CD4-positive, alpha-beta T cell treated with Interleukin-21 for 1 hour (primary cell): Measurements from ENCODE around the gene PTPRD.
"Not testable (repeated sequence)": the region's sequence is repeated elsewhere in the genome, so short reads cannot be mapped to it uniquely, and the experiment has no call there.

ENCODE experiments used
- DNase-seq: peaks from one replicate; pipeline ENCODE4 v3.0.0-alpha.2; 2020

PTPRD gene

DNA sequence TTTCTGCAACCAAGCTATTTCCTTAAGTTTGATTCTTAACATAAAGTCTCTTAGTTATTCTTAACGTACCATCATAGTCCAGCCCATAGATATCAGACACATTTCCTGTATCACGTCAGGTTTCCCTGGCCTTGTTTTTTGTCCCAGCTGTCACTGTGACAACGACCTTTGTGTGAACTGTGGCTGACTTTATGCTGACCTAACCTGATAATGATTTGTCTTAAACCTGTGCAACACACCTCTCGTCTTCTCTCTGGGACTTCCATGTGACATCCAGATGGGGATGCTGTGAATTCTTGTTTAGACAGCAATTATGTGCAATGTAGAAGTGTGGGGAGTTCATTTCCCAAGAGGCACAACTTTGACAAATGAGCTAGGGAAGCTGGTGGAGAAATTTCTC is 662.8 kb downstream of the PTPRD start:
- no peak for DNase-seq

DNA sequence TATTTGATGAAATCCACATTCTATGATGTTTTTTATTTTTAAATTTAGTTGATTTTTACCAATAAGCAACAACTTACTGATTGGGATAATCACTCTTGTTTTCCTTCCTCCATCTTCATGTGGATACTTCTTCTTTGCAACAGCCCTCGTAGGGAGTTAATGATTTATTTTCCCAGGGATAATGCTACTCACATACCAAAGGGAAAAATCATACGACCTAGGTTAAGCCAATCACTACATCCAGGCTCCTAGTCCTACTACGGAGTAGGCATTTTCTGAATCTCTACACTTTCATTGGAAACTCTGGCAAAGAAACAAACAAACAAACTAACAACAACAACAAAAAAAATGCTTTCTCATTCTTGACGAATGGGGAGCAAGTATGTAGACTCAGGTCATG is 663.4 kb downstream of the PTPRD start:
- no peak for DNase-seq

DNA sequence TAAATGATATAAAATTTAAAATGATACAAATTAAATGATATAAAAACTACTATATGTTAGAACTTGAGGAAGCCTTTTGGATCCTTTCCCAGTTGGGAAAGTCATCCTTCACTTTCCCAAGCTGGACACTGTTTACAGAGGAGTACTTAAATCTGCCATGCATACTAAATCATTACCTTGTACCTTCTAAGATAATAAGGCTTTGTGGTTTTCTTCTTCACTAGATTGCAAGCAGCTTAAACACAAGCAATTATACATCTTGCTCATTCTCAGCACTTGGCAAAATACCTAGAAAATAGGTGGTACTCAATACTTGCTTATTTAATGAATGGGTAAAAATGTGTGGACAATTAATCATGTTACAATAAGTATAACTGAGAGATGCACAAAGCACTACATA is 666.8 kb downstream of the PTPRD start:
- no peak for DNase-seq

DNA sequence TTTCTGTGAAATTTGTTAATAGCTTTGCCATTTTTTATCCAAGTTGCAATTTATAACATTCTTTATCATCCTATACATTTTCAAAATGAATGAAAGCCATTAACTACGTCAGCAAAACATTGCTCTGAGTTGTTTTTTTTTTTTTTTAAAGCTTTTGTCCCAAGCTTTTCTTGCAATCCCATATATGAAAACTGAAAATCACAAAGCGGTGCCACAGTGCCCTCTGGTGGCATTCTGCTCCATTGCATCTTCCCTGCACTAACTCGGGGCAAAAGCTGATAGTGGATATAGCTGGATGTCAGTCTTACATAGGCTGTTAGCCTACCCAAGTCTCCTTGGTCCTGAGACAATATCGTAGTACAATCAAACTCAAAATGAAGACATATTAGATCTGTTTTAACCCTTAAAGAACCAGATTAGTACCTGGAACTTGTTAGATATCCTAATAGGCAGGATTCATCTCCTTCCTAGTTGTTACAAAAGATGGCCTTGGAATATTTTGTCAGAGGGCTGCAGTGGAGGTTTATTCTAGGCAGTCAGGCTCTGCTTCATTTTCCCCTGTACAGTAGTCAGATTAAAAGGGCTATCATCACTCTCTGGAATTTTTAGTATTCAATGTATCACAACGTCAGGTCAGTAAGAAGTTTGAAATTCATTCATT is 669.9 kb downstream of the PTPRD start:
- peak; percentile 30 for DNase-seq

DNA sequence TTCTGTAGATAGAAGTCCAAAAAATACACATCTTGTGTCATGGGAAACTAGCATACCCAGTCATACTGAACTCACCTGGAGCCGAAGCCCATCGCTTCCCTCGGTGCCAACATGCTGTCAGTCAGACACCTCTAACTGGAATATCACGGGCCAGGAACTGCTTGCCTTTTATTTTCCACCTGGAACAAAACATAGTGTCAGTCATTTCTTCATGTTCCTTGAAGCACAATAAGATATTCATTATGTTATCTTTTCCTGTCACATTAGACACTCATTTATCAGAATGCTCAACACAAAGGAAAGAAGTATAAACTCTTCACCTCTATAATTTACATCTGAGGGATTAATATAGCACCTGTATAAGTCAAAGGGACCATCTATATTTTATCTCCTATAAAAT is 674.4 kb downstream of the PTPRD start:
- DNase-seq = no peak

- DNase-seq = not testable (repeated sequence)
Observed at GRCh38 chr9:9931464-9931863, 681.3 kb downstream of the PTPRD start.

DNA sequence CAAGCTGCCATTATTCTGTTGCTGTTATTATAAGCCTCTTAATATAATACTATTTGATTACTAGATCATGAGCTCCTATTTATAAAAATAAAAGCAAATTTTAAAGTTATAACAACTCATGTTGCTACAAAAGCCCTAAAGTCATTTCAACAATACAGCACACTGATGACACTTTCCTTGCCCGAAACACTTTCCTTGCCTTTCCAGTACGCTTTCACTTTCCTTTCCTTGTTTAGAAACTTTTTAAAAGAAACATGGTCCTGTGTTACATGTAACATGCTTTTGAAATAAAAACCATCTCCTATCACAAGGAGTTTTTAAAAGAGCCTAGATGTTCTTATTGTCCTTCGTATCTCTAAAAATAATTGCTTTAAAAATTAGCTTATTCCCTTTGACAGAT is 688.4 kb downstream of the PTPRD start:
- no peak for DNase-seq

GRCh38 chr9:9921805-9922204 is 691.0 kb downstream of the PTPRD start:
- DNase-seq = no peak

GRCh38 chr9:9920425-9921060 is 692.3 kb downstream of the PTPRD start:
- DNase-seq = no peak

DNA sequence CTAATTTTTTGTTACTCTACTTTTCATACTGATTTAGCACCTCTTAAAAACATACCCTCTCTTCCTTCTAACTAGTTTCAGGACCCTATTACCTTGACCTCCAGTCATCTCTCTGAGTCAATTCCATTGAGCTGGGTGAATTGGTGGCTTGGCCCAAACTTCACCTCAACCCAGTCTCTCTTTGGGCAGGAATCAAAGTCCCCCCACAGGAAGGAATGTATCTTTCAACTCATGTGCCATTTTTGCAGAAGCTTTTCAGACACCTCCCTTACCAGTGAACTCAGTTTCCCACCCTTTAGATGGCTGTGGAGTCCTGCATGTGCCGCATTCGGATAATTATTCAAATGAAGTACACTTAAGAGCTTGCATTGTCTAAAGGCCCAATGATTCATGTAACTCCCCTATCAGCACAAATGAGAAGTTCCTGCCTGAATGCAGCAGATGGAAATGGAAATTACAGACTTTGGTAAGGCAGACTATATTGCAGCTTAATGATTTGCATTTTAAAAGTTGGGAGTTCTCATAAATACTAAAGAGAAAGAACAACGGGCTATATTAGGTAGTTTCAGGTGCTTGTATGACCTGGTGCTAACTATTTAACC is 693.5 kb downstream of the PTPRD start:
- DNase-seq = no peak

- DNase-seq = no peak
Observed at GRCh38 chr9:9917400-9917799, 695.4 kb downstream of the PTPRD start.

GRCh38 chr9:9914174-9914573 is 698.6 kb downstream of the PTPRD start:
- no peak for DNase-seq

- no peak for DNase-seq
Observed at GRCh38 chr9:9913276-9913832, 699.4 kb downstream of the PTPRD start.

DNA sequence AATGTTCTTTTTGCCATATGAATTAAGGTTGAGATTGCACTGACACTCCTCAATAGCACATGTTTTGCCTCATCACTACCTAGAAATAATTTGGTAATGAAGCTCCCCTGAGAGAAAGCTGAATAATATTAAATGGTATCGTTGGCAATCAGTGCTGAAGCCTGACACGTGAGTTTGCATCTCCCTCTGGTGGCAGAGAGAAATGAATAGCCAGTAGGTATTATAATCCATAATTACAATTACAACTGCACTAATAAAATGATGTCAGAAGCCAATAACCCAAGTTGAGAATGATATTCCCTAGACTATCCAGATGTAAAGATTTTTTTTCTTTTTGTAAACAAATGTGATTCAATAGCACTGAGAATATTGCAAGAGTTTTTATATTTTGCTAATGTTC is 700.3 kb downstream of the PTPRD start:
- DNase-seq = no peak

- DNase-seq = no peak
Observed at GRCh38 chr9:9905736-9906135, 707.1 kb downstream of the PTPRD start.

GRCh38 chr9:9904041-9904440 is 708.8 kb downstream of the PTPRD start:
- DNase-seq = no peak

DNA sequence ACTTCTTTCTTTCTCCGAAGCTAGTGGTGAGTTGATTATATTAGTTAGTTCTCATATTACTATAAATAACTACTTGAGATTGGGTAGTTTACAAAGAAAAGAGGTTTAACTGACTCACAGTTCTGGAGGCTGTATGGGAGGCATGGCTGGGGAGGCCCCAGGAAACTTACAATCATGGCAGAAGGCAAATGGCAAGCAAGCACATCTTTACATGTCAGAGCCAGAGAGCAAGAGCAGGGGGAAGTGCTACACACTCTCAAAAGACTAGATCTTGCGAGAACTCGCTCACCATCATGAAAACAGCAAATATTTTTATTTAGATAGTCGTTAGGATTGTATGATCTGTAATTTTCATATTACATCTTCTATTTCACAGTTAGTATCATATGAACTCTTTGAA is 711.2 kb downstream of the PTPRD start:
- DNase-seq = no peak

DNA sequence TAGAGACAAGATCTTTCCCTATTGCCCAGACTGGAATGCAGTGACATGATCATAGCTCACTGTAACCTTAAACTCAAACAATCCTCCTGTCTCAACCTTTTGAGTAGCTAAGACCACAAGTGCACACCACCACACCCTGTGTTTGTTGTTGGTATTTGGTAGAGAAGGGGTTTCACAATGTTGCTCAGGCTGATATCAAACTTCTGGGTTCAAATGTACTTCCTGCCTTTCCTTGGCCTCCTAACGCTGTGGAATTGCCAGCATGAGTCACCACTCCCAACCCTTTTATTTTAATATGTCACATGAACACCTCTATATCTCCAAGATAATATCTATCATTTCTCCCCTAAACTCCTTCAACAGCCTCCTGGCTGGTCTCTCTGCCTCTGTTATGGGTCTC is 719.0 kb downstream of the PTPRD start:
- DNase-seq = no peak

DNA sequence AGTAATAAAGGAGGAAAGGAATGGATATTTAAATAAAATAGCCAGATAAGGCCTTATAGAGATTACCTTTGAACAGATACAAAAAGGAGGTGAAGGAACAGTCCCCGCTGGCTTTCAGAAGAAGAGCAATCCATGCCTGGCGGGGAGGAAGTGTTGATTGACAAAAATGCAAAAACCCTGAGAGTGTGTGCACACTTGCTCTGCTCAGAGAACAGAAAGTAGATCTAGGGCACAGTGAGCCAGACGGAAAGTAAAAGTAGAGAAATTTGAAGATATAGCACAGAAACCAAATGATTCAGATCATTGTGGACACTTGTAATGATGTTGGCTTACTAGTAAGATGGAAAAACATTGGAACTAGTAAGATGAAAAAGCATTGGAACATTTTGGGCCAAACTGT is 720.6 kb downstream of the PTPRD start:
- DNase-seq = no peak

- no peak for DNase-seq
Observed at GRCh38 chr9:9881692-9882091, 731.1 kb downstream of the PTPRD start.

- no peak for DNase-seq
Observed at GRCh38 chr9:9874270-9874669, 738.5 kb downstream of the PTPRD start.

DNA sequence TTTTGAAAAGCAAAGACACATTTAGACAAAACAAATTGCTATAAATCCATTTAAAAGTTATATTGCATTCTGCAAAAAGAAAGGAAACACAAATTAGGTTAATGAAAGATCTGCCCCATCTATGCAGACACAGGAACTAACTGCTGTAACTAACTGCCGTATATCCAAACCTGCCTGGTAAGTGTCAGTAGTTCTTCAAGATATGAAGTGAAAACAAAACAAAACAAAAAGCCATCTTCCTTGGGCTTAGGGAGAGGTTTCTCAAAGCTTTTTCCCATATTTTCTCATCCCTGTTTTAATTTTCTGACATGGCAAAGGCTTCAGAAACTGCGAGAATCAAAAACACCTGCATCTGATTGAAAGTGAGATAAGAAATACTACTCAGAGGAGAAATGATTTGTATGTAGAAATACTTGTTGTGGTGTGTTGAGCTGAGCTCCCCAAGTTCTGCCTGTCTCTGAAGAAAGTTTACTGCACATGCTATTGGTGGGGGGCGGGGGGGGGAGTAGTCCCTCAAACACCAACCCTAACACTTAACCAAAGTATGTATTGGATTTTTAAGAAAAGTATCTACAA is 750.5 kb downstream of the PTPRD start:
- no peak for DNase-seq

- DNase-seq = no peak
Observed at GRCh38 chr9:9855177-9856078, 757.4 kb downstream of the PTPRD start.
